Loucy (cell line): Measurements from ENCODE around the gene PIK3R1.

Experiments
- H2AFZ ChIP-seq: fragments of 200-600 bp; sonication (generic); 2 replicates; pipeline ENCODE4 v1.6.0; 2016; ENCODE audit warnings: antibody characterized with exemption, mild to moderate bottlenecking, low read length, moderate library complexity
- H3F3A ChIP-seq: fragments of 200-600 bp; 2 replicates; pipeline ENCODE4 v1.6.0; 2016; ENCODE audit warnings: antibody characterized with exemption, low read depth, mild to moderate bottlenecking
- H3K27me3 ChIP-seq: fragments of 200-600 bp; sonication (generic); 2 replicates; pipeline ENCODE4 v1.6.1; 2014; ENCODE audit warnings: low read length, mild to moderate bottlenecking; ENCODE audit not compliant: insufficient read depth, poor library complexity, severe bottlenecking
- H3K36me3 ChIP-seq: fragments of 200-600 bp; sonication (generic); 2 replicates; pipeline ENCODE4 v1.6.1; 2016; ENCODE audit warnings: low read length; ENCODE audit not compliant: insufficient read depth
- H3K4me1 ChIP-seq: fragments of 200-600 bp; sonication (generic); 2 replicates; pipeline ENCODE4 v1.5.1; 2014; ENCODE audit warnings: low read length, mild to moderate bottlenecking; ENCODE audit not compliant: insufficient read depth, poor library complexity, severe bottlenecking
- H3K4me2 ChIP-seq: fragments of 200-600 bp; sonication (generic); 2 replicates; pipeline ENCODE4 v1.6.0; 2014; ENCODE audit warnings: antibody characterized with exemption, low read length, low read depth, mild to moderate bottlenecking; ENCODE audit not compliant: poor library complexity, severe bottlenecking
- H3K4me3 ChIP-seq: fragments of 200-600 bp; sonication (generic); 2 replicates; pipeline ENCODE4 v1.5.1; 2014; ENCODE audit warnings: low read length, mild to moderate bottlenecking, mixed read lengths; ENCODE audit not compliant: poor library complexity, severe bottlenecking
- H3K79me2 ChIP-seq: fragments of 200-600 bp; sonication (generic); 2 replicates; pipeline ENCODE4 v1.6.1; 2014; ENCODE audit warnings: low read length; ENCODE audit not compliant: insufficient read depth
- H3K9ac ChIP-seq: fragments of 200-600 bp; sonication (generic); 2 replicates; pipeline ENCODE4 v1.6.0; 2014; ENCODE audit warnings: mild to moderate bottlenecking, low read depth, low read length, moderate library complexity; ENCODE audit not compliant: poor library complexity, severe bottlenecking
- H3K9me2 ChIP-seq: fragments of 200-600 bp; sonication (generic); replicated peaks from 2 replicates; pipeline ENCODE4 v1.6.1; 2016; ENCODE audit warnings: low read depth, low read length, mixed read lengths
- H3K9me3 ChIP-seq: fragments of 200-600 bp; sonication (generic); 2 replicates; pipeline ENCODE4 v1.6.1; 2014; ENCODE audit warnings: mild to moderate bottlenecking, antibody characterized with exemption, low read length, low read depth; ENCODE audit not compliant: insufficient read depth
- H4K20me1 ChIP-seq: fragments of 200-600 bp; sonication (generic); 2 replicates; pipeline ENCODE4 v1.6.0; 2014; ENCODE audit warnings: antibody characterized with exemption, low read length, mild to moderate bottlenecking; ENCODE audit not compliant: insufficient read depth, poor library complexity, severe bottlenecking
- CTCF ChIP-seq: fragments of 200-600 bp; sonication (generic); conservative IDR thresholded peaks from 2 replicates; pipeline ENCODE4 v1.5.1; 2014; ENCODE audit warnings: mild to moderate bottlenecking, antibody characterized with exemption, low read length
- EZH2phosphoT487 ChIP-seq: fragments of 200-600 bp; IDR thresholded peaks from 2 replicates; pipeline ENCODE4 v1.6.1; 2018; ENCODE audit warnings: antibody characterized with exemption, mild to moderate bottlenecking, moderate library complexity, borderline replicate concordance

PIK3R1 gene

GRCh38 chr5:68306361-68307014 lies 90.9 kb downstream of the PIK3R1 start:
- peaks cover 17% of the 10 kb centered on the region for H3K4me1 ChIP-seq
- no peak overlapping the region for H2AFZ ChIP-seq
- TF ChIP-seq CTCF (no peak), EZH2phosphoT487 (no peak)
- H3K4me3 ChIP-seq = no peak overlapping the region
- no peaks in the 10 kb centered on the region for H3F3A ChIP-seq
- no peak overlapping the region for H3K4me2 ChIP-seq
- H4K20me1 ChIP-seq = no peaks in the 10 kb centered on the region
- H3K9me3 ChIP-seq = no peaks in the 10 kb centered on the region
- no peak overlapping the region for H3K9ac ChIP-seq
- H3K79me2 ChIP-seq = no peaks in the 10 kb centered on the region
- no peaks in the 10 kb centered on the region for H3K27me3 ChIP-seq
- peaks cover 3% of the 10 kb centered on the region; the same call in 1 of the 2 replicates for H3K36me3 ChIP-seq
- no peaks in the 10 kb centered on the region for H3K9me2 ChIP-seq

- Histone ChIP-seq H3K4me1 (peaks cover 16% of the 10 kb centered on the region), H3K4me2 (no peak overlapping the region), H3F3A (no peaks in the 10 kb centered on the region), H3K9ac (no peak overlapping the region), H3K27me3 (no peaks in the 10 kb centered on the region), H3K9me2 (no peaks in the 10 kb centered on the region), H4K20me1 (no peaks in the 10 kb centered on the region), H3K79me2 (no peaks in the 10 kb centered on the region), H3K36me3 (no peaks in the 10 kb centered on the region), H3K4me3 (no peak overlapping the region), H2AFZ (no peak overlapping the region), H3K9me3 (no peaks in the 10 kb centered on the region)
- TF ChIP-seq CTCF = no peak
- no peak for TF ChIP-seq EZH2phosphoT487
Observed at GRCh38 chr5:68313336-68313735, 97.8 kb downstream of the PIK3R1 start.

- Histone ChIP-seq H3K9ac (no peak overlapping the region), H3K79me2 (no peaks in the 10 kb centered on the region), H3K9me3 (no peaks in the 10 kb centered on the region), H3K9me2 (no peaks in the 10 kb centered on the region), H3K27me3 (no peaks in the 10 kb centered on the region), H3K4me2 (no peak overlapping the region), H2AFZ (no peak overlapping the region), H3F3A (no peaks in the 10 kb centered on the region), H3K4me3 (no peak overlapping the region), H4K20me1 (no peaks in the 10 kb centered on the region), H3K4me1 (peaks cover 16% of the 10 kb centered on the region), H3K36me3 (no peaks in the 10 kb centered on the region)
- no peak for TF ChIP-seq EZH2phosphoT487
Observed at GRCh38 chr5:68314465-68314864, 98.9 kb downstream of the PIK3R1 start.
